Kidney (tissue), 14 donors: ENCODE measurements around the gene DRD2. TPM values are rescaled to one million over a fixed set of nuclear protein-coding genes. Genes with fewer than 3 reads are reported as not detected.

Source experiments
- DNase-seq, 5 donors: peaks; one replicate each; pipeline ENCODE4 v3.0.0-alpha.2; 2013 to 2020
- FAIRE-seq: peaks from 2 replicates; lab custom pipeline; 2012; peaks lifted over from hg19 to GRCh38; lab: Jason Lieb, UNC
- H3K27ac ChIP-seq, 2 donors: one replicate each; pipeline ENCODE4 v1.7.0; 2013; ENCODE audit warnings: low read depth in 2 of 2, low read length in 2 of 2, inconsistent platforms in 1 of 2
- H3K27me3 ChIP-seq: one replicate; pipeline ENCODE4 v1.7.1; 2013; ENCODE audit warnings: low read length, inconsistent platforms; ENCODE audit not compliant: control insufficient read depth, insufficient read depth
- H3K36me3 ChIP-seq, 3 donors: one replicate each; pipeline versions ENCODE4 v1.7.0 to v1.7.1; 2013; ENCODE audit warnings: low read length in 3 of 3, control low read depth in 1 of 3, inconsistent platforms in 1 of 3; ENCODE audit not compliant: insufficient read depth in 3 of 3, control insufficient read depth in 2 of 3
- H3K4me1 ChIP-seq, 3 donors: one replicate each; pipeline versions ENCODE4 v1.7.0 to v1.7.1; 2013; ENCODE audit warnings: low read length in 3 of 3, inconsistent platforms in 1 of 3, low read depth in 1 of 3; ENCODE audit not compliant: control insufficient read depth in 2 of 3, insufficient read depth in 2 of 3
- H3K4me3 ChIP-seq, 3 donors: one replicate each; pipeline versions ENCODE4 v1.7.0 to v1.8.1; 2013; ENCODE audit warnings: low read length in 3 of 3, control low read depth in 1 of 3, inconsistent platforms in 1 of 3
- H3K9ac ChIP-seq, 3 donors: one replicate each; pipeline versions ENCODE4 v1.7.0 to v1.7.1; 2013; ENCODE audit warnings: low read length in 3 of 3, control low read depth in 1 of 3, inconsistent platforms in 1 of 3
- H3K9me3 ChIP-seq, 3 donors: one replicate each; pipeline versions ENCODE4 v1.7.0 to v1.7.1; 2013; ENCODE audit warnings: low read length in 3 of 3, control low read depth in 1 of 3, inconsistent platforms in 1 of 3; ENCODE audit not compliant: control insufficient read depth in 2 of 3, insufficient read depth in 1 of 3
- intact Hi-C: fragments of 100-400 bp; cut with DNase I; formaldehyde crosslinking; loops from one replicate; pipeline ENCODE4 v1.11.1; 2022
- polyA plus RNA-seq: library from polyadenylated mRNA; stranded (reverse); fragments of 350-450 nt; fragmentation: Illumina TruSeq; extraction: RNeasy Lipid Tissue Mini Kit (QIAGEN cat#74804); gene quantifications from one replicate; pipeline ENCODE4 v1.2.3, GENCODE V29; 2014; ENCODE audit warnings: low read depth, low replicate concordance; ENCODE audit not compliant: insufficient read depth
- total RNA-seq: library from RNA; stranded (reverse); fragmentation: NEBNext Ultra II Directional; extraction: Animal tissue kit (Norgen Biotek cat#: 25700); gene quantifications from one replicate; pipeline ENCODE4 v1.2.1, GENCODE V29; 2021
- TF ChIP-seq, protein P1 (sequence below): IDR thresholded peaks from 3 replicates; pipeline ENCODE4 v1.5.1; 2012; ENCODE audit warnings: mild to moderate bottlenecking, moderate library complexity, borderline replicate concordance; ENCODE audit not compliant: insufficient read depth; ENCODE audit errors: extremely low read depth
- donor health status: control.
- donor health status: control.
- donor health status: control.
- donor health status: control.
- donor health status: control.
- donor health status: DM: yes; HTN: yes; CAD: no.
- donor health status: Normal renal cell carcinoma (clear cell type).

DRD2 gene
- total and polyA plus RNA-seq, 2 donors from 2014 or later: 0.31 to 0.47 TPM

DNA sequence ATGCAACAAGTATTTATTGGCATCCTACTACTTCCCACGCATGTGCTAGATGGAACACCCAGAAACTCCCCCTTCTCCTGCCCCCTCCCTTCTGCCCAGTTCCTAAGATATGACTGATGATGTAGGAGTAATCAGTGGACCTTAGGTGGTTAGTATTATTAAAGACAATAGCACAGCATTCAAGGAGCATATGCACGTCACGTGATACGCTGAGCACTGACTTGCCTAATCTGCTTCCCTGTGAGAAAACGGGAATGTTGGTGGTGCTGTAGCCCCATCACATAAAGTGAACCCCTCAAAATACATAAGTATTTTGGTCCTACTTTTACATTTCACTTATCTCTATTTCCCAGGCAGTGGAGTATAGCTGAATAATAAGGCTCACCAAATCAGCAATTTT lies 12.4 kb downstream of the DRD2 start:
- Histone ChIP-seq H3K36me3 (no peaks in the 10 kb centered on the region), H3K4me1 (no peaks in the 10 kb centered on the region), H3K9me3 (no peaks in the 10 kb centered on the region), H3K27me3 (no peaks in the 10 kb centered on the region), H3K4me3 (no peak overlapping the region), H3K9ac (no peak overlapping the region), H3K27ac (no peak overlapping the region)
- DNase-seq (no peak), FAIRE-seq (no peak)
- intact Hi-C loops: no loop called here
- TF ChIP-seq, protein P1, sequence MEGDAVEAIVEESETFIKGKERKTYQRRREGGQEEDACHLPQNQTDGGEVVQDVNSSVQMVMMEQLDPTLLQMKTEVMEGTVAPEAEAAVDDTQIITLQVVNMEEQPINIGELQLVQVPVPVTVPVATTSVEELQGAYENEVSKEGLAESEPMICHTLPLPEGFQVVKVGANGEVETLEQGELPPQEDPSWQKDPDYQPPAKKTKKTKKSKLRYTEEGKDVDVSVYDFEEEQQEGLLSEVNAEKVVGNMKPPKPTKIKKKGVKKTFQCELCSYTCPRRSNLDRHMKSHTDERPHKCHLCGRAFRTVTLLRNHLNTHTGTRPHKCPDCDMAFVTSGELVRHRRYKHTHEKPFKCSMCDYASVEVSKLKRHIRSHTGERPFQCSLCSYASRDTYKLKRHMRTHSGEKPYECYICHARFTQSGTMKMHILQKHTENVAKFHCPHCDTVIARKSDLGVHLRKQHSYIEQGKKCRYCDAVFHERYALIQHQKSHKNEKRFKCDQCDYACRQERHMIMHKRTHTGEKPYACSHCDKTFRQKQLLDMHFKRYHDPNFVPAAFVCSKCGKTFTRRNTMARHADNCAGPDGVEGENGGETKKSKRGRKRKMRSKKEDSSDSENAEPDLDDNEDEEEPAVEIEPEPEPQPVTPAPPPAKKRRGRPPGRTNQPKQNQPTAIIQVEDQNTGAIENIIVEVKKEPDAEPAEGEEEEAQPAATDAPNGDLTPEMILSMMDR: no peak

DNA sequence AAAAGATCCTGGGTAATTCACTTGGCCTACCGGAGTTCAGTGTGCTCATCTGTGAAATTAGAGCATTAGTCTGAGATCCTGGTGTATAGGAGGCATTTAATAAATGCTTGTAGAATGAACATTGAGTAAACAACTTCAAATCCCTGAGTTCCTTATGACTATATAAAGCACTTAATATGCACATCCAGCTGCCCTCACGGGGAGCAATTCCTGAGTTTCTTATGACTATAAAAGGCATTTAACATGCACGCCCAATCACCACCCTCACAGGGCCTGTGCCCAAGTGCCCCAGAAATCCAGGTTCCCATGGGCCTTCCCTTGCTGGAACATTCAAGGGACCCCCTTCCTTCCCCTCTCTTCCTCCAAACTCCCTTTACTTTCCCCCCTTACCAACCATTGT lies 13.6 kb downstream of the DRD2 start:
- TF ChIP-seq, protein P1: no peak
- H3K9me3 ChIP-seq: no peaks in the 10 kb centered on the region
- no peak overlapping the region for H3K27ac ChIP-seq
- no peak for DNase-seq
- no peak for FAIRE-seq
- H3K4me1 ChIP-seq: no peaks in the 10 kb centered on the region
- no peaks in the 10 kb centered on the region for H3K36me3 ChIP-seq
- H3K9ac ChIP-seq: no peak overlapping the region
- no peak overlapping the region for H3K4me3 ChIP-seq
- intact Hi-C loops: no loop called here
- H3K27me3 ChIP-seq: no peaks in the 10 kb centered on the region

DNA sequence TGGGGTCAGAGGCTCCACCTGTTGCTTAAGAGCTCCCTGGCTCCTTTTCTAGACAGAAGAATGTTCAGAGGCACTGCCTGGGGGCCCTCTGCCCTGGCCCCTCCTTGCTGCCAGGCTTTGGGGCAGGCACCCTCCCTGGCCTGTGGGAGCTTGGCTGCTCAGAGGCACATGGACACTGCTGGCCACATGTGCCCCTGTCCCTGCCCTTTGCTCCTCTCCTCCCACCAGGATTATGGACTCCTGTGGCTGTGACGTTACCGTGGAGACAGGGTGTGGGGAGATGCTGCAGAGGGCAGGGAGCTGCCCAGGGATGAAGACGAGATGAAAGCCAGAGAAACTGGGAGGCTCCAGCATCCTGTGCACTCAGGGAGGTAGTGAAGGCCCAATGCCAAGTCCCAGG lies 14.7 kb downstream of the DRD2 start:
- DNase-seq (no peak), FAIRE-seq (no peak)
- Histone ChIP-seq H3K27me3 (no peaks in the 10 kb centered on the region), H3K4me3 (no peak overlapping the region), H3K9ac (no peak overlapping the region), H3K27ac (no peak overlapping the region), H3K9me3 (no peaks in the 10 kb centered on the region), H3K36me3 (no peaks in the 10 kb centered on the region), H3K4me1 (no peaks in the 10 kb centered on the region)
- TF ChIP-seq, protein P1: no peak
- intact Hi-C loops: no loop called here

DNA sequence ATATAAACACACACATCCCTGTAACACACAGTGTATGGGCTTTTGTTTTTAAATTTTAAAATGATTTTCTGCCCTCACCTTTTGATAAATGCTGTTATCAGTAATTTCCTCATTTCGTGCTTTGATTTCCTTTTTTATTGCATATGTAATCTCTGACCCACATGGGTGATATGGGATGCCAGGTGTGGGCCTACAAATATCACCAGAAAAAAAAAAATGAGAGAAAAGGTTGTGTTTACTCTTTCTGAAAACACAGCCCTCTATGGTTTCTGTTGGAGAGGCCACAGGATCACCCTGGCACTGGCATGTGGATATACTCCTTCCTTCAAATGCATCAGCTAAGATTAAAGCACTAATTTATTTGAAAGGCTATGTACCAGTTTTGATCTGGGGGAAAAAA lies 17.0 kb downstream of the DRD2 start:
- FAIRE-seq (no peak), DNase-seq (no peak)
- H3K4me3 ChIP-seq: no peak overlapping the region
- TF ChIP-seq, protein P1: no peak
- H3K9ac ChIP-seq: no peak overlapping the region
- intact Hi-C loops: no loop called here
- no peaks in the 10 kb centered on the region for H3K27me3 ChIP-seq
- no peaks in the 10 kb centered on the region for H3K36me3 ChIP-seq
- no peaks in the 10 kb centered on the region for H3K9me3 ChIP-seq
- H3K27ac ChIP-seq: no peak overlapping the region
- no peaks in the 10 kb centered on the region for H3K4me1 ChIP-seq
